Activated T-helper 2 cell treated with anti-CD3 and anti-CD28 coated beads, Interferon-gamma antibody, Interleukin-2, Interleukin-4, amounts not matched to agents 10 μg/mL and 5 μg/mL and 100 μg/mL, durations not matched to agents 14 hours and 24 hours and 36 hours (primary cell): ENCODE results near the gene KCNH3. TPM values are rescaled to one million over a fixed set of nuclear protein-coding genes. Genes with fewer than 3 reads are reported as not detected.

Source experiments
- DNase-seq: peaks from one replicate; pipeline ENCODE4 v3.0.0; 2021; ENCODE audit warnings: low spot score
- H3K27ac Mint-ChIP-seq: one replicate; pipeline ENCODE4 v1.8.0; 2021; ENCODE audit warnings: mixed read lengths
- H3K27me3 Mint-ChIP-seq: one replicate; pipeline ENCODE4 v1.8.0; 2021; ENCODE audit warnings: low read depth, mixed read lengths
- H3K36me3 Mint-ChIP-seq: one replicate; pipeline ENCODE4 v1.8.0; 2021; ENCODE audit warnings: low read depth, mixed read lengths
- H3K4me1 Mint-ChIP-seq: one replicate; pipeline ENCODE4 v1.8.0; 2021; ENCODE audit warnings: low read depth, mixed read lengths
- H3K4me3 Mint-ChIP-seq: one replicate; pipeline ENCODE4 v1.8.0; 2021; ENCODE audit warnings: low read depth, mild to moderate bottlenecking, moderate library complexity, mixed read lengths
- H3K9me3 Mint-ChIP-seq: one replicate; pipeline ENCODE4 v1.8.0; 2021; ENCODE audit warnings: mixed read lengths
- intact Hi-C: fragments of 100-400 bp; cut with micrococcal nuclease; formaldehyde crosslinking; loops from one replicate; pipeline ENCODE4 v1.15.1; 2023
- total RNA-seq: library from RNA; stranded (reverse); gene quantifications from 2 replicates; pipeline ENCODE4 v1.2.3, GENCODE V29; 2022

KCNH3 gene, protein sequence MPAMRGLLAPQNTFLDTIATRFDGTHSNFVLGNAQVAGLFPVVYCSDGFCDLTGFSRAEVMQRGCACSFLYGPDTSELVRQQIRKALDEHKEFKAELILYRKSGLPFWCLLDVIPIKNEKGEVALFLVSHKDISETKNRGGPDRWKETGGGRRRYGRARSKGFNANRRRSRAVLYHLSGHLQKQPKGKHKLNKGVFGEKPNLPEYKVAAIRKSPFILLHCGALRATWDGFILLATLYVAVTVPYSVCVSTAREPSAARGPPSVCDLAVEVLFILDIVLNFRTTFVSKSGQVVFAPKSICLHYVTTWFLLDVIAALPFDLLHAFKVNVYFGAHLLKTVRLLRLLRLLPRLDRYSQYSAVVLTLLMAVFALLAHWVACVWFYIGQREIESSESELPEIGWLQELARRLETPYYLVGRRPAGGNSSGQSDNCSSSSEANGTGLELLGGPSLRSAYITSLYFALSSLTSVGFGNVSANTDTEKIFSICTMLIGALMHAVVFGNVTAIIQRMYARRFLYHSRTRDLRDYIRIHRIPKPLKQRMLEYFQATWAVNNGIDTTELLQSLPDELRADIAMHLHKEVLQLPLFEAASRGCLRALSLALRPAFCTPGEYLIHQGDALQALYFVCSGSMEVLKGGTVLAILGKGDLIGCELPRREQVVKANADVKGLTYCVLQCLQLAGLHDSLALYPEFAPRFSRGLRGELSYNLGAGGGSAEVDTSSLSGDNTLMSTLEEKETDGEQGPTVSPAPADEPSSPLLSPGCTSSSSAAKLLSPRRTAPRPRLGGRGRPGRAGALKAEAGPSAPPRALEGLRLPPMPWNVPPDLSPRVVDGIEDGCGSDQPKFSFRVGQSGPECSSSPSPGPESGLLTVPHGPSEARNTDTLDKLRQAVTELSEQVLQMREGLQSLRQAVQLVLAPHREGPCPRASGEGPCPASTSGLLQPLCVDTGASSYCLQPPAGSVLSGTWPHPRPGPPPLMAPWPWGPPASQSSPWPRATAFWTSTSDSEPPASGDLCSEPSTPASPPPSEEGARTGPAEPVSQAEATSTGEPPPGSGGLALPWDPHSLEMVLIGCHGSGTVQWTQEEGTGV
- 2.1 and 2.9 TPM in 2 replicates for total RNA-seq

DNA sequence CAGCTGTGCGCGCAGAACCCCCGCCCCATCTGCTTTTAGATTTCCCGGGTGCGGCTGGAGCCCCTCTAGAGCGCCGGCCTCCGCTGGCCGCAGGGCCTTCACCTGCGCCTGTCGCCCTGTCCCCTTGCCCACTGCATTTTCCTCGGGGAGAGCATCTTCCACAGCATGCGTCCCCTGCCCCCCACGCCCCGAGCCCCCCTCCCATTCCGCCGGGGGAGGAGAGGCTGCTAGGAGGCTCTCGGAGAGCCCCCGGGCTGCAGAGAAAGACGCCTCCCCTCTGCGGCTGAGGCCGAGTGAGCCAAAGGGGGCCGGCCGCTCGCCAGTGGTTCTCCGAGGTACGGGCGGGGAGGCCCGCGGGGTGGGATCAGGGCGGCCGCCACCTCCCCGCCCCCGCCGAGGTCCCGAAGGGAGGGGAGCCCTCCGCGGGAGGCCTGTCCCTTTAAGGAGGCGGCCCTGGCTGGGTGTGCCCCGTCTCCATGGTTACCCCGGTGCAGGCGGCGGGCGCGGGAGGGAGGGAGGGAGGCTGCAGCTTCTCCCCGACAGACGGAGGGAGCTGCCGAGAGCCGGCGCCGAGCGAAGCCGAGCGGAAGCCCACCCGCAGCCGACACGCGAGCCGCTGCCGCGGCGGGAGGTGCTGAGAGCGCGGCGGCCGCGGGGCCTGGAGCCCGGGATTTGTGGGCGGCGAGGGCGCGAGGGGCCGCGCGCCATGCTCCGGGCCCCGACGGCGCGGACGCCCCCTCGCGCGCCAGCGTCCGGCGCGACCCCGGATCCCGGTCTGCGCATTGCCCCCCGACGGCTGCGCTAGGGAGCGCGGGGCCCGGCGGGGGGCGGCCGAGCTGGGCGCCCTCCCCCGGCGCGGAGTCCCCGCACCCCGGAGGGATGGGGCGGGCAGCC, at the start of gene KCNH3:
Gene KCNH3, plus strand, starts transcription at position 521 of the 894 bp plus-strand sequence. CDS start 387 bp downstream, outside the sequence.
- intact Hi-C loops = no loop called here

DNA sequence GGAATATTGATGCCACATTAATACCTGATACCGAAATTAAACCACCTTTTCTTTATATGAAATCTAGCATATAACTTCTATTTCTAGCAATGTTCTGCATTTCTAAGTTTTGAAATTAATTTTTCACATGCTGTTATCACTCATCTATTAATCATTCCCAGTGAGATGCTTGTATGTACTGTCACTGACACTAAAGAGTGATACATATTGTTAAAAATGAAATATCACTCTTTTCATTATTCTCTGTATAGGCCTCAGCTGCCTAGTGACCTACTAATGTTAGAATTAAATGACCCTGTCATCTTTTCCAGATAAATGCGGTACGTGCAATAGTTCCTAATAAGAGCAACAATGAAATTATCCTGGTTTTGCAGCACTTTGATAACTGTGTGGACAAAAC, 49.7 kb upstream of the KCNH3 start:
- intact Hi-C loops = no loop called here
- peaks cover 2% of the 10 kb centered on the region for H3K4me1 Mint-ChIP-seq
- DNase-seq = no peak
- no peaks in the 10 kb centered on the region for H3K27me3 Mint-ChIP-seq
- H3K36me3 Mint-ChIP-seq = no peaks in the 10 kb centered on the region
- no peaks in the 10 kb centered on the region for H3K9me3 Mint-ChIP-seq
- H3K4me3 Mint-ChIP-seq = no peak overlapping the region
- no peak overlapping the region for H3K27ac Mint-ChIP-seq

More for the DNA sequence above, at the start of gene KCNH3:
- Mint-ChIP-seq H3K36me3 (no peaks in the 10 kb centered on the region), H3K4me1 (peaks cover 4% of the 10 kb centered on the region), H3K27ac (no peak within 1 kb of the TSS), H3K4me3 (peak within 1 kb of the TSS; percentile 60), H3K27me3 (peaks cover 54% of the 10 kb centered on the region), H3K9me3 (no peaks in the 10 kb centered on the region)
- peak; percentile 81 for DNase-seq

DNA sequence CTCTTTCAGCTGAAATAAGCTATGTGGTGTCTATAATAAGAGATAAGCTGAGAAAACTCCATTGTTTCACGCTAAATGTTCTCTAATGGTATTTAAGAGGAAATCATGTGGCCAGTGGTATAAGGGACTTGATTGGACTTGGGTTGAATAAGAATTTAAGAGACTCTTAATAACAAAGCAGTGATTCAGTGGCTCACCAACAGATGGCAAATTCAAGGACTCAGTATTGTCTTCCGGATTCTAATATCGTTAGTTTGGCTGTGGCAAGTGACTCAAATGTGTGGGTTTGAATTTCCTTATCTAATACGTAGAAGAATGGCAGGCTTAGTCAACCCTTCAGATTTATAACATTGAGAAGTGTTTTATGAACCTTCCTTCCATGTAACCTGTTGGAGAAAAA, 49.1 kb upstream of the KCNH3 start:
- no peak overlapping the region for H3K27ac Mint-ChIP-seq
- H3K27me3 Mint-ChIP-seq = no peaks in the 10 kb centered on the region
- no peaks in the 10 kb centered on the region for H3K4me1 Mint-ChIP-seq
- no peak for DNase-seq
- H3K4me3 Mint-ChIP-seq = no peak overlapping the region
- no peaks in the 10 kb centered on the region for H3K9me3 Mint-ChIP-seq
- intact Hi-C loops = no loop called here
- no peaks in the 10 kb centered on the region for H3K36me3 Mint-ChIP-seq

DNA sequence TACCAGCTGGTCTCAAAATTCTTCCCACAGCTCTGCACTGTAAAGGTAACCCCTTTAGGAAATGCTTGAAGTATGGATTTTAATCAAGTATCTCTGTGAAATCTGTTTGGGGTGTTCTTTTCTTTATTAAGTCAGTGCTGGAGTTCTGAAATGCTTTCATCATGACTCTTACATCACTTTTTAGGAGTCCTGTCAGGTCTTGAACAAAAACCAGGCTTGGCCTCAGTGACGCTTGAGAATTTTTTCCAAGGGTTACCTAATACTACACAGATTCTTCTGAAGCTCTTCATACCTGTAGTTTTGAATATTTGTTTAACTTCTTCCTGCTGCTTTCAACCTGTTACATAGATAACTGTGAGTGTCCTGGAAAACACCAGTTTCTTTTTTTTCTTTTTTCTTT, 47.0 kb upstream of the KCNH3 start:
- no peak for DNase-seq
- no peaks in the 10 kb centered on the region for H3K9me3 Mint-ChIP-seq
- H3K4me1 Mint-ChIP-seq = no peaks in the 10 kb centered on the region
- H3K27ac Mint-ChIP-seq = no peak overlapping the region
- no peaks in the 10 kb centered on the region for H3K27me3 Mint-ChIP-seq
- H3K36me3 Mint-ChIP-seq = peaks cover 4% of the 10 kb centered on the region
- no peak overlapping the region for H3K4me3 Mint-ChIP-seq
- intact Hi-C loops = no loop called here

DNA sequence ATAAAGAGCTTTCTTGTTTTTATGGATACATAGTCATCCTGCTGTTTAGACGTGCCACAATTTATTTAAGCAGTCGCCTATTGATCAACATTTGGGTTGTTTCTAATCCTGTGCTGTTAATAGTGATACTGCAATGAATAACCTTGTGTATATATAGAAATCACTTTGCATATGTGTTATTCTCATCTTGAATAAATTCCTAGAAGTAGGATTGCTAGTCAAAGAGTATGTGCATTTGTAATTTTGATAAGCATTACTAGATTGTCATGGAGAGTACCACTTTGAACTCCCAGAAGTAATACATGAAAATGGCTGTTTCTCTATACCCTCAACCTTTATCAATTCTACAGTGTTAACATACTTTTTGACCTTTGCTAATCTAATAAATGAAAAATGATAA, 44.9 kb upstream of the KCNH3 start:
- Mint-ChIP-seq H3K4me1 (no peaks in the 10 kb centered on the region), H3K9me3 (no peaks in the 10 kb centered on the region), H3K36me3 (peaks cover 4% of the 10 kb centered on the region), H3K4me3 (no peak overlapping the region), H3K27ac (no peak overlapping the region), H3K27me3 (no peaks in the 10 kb centered on the region)
- intact Hi-C loops = no loop called here
- no peak for DNase-seq

DNA sequence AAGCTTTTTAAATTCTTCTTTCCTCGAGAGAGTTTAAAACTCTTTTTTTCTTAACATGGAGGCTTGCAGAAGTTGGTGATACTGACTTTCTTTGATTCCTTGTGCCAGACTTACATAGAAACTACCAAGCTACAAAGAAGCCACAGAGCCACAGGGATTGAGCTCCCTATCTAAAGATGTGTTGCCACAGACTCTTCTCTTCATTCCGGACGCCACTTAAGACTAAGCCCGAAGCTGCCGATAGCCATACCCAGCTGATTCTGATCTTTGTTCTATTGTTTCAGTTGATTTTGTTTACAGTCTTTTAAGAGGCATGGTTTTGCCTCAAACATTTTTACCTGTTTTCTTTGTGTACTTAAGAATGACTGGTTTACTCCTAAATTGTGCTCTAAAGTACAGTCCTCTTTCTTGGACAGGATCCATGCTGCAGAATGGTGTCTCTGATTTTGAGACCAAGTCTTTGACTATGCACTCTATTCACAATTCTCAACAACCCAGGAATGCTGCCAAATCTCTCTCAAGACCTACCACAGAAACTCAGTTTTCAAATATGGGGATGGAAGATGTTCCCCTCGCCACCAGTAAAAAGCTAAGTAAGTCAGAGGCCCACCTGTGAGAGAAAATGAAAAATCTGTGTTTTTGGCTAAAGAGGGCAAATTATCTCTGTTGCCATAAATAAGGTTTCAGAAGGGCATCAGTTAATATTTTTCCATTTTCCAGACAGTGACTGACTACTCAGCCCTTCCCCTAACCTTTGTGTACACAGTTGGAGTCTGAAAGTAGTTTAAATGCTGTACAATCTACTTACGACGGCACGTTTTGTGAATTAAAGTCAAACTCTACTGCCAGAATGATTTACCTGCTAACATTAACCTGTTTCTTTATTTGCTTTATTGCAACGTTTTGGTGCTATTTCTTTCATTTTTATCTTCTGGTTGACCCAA, 42.1 kb upstream of the KCNH3 start:
- Mint-ChIP-seq H3K27ac (no peak overlapping the region), H3K36me3 (peaks cover 8% of the 10 kb centered on the region), H3K27me3 (no peaks in the 10 kb centered on the region), H3K4me3 (no peak overlapping the region), H3K9me3 (no peaks in the 10 kb centered on the region), H3K4me1 (no peaks in the 10 kb centered on the region)
- intact Hi-C loops = no loop called here
- no peak for DNase-seq

DNA sequence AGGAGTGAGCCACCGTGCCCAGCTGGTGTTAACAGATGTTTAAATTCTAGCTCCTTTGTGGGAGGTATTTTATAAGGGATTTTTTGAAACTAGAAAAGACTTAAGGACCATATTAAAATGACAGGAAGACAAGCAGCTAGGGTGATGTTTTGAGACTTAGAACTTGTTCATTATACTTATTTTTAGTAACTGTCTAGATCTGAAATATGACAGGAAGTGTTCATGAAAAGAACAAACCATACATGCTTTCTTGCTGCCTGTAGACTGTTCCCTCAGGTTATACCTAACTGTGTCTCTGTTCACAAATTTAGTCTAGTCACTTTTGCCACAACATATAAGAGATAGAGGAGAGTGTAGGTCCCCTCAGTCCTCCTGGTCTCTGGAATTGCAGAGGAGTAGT, 36.9 kb upstream of the KCNH3 start:
- no peak overlapping the region for H3K4me3 Mint-ChIP-seq
- peaks cover 5% of the 10 kb centered on the region for H3K4me1 Mint-ChIP-seq
- no peak for DNase-seq
- H3K27me3 Mint-ChIP-seq = no peaks in the 10 kb centered on the region
- H3K27ac Mint-ChIP-seq = peak overlapping the region; percentile 12
- H3K9me3 Mint-ChIP-seq = no peaks in the 10 kb centered on the region
- H3K36me3 Mint-ChIP-seq = peaks cover 7% of the 10 kb centered on the region
- intact Hi-C loops = no loop called here

DNA sequence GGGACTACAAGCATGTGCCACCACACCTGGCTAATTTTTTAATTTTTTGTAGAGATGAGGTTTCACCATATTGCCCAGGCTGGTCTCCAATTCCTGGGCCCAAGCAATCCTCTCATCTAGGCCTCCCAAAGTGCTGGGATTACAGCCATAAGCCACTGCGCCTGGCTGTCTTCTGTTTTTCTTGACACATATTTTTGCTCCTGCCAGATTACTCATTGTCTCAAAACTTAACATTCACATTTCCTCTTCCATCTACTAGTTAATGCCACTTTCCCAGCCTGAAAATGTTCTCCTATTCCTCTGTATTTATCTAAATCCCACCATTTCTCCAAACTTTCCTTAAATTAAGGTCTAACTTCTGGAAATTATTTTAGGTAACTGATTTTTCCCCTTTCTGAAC, 36.2 kb upstream of the KCNH3 start:
- Mint-ChIP-seq H3K4me1 (peaks cover 5% of the 10 kb centered on the region), H3K36me3 (peaks cover 7% of the 10 kb centered on the region)
- intact Hi-C loops = no loop called here

DNA sequence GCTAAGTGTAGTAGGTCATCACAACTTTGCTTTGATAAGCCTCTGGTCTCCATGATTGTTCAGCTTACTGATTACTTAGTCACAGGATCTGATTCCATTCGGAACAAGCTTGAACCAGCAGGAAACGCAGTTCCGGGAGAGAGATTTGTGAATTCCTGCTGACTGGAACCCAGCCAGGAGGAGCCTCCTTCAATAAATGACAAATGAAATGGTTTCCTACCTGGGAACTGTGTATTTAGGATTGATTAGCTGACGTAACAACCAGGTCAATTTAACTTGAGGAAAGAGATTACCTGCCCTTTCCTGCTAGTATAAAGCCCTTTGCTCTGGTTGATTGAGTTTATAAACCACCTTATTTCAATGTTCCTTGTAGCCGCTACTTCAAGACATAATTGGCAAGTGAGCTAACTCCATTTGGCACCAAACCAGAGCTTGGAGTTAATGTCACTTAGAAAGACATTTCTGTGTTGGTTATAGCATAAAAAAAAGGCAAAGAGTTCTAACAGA, 35.1 kb upstream of the KCNH3 start:
- Mint-ChIP-seq H3K27me3 (no peaks in the 10 kb centered on the region), H3K36me3 (peaks cover 7% of the 10 kb centered on the region), H3K4me1 (peaks cover 5% of the 10 kb centered on the region), H3K4me3 (no peak overlapping the region), H3K9me3 (no peaks in the 10 kb centered on the region), H3K27ac (no peak overlapping the region)
- no peak for DNase-seq
- intact Hi-C loops = no loop called here

More for the DNA sequence above, 36.2 kb upstream of the KCNH3 start:
- Mint-ChIP-seq H3K27me3 (no peaks in the 10 kb centered on the region), H3K27ac (no peak overlapping the region), H3K4me3 (no peak overlapping the region), H3K9me3 (no peaks in the 10 kb centered on the region)
- no peak for DNase-seq

DNA sequence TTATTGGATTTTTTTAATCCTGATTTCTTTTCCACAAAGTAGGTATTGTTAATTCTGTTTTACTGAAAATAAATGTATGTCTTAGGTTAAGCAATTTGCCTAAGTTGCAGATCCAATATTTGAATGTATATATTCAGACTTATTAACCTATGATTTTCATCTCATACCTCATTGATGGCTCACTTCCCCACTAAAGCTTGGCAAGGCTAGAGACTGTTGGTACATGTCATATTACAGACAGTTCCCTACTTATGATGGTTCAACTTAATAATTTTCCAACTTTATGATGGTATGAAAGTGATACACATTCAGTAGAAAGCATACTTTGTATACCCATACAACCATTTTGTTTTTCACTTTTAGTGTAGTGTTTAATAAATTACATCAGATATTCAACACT, 33.2 kb upstream of the KCNH3 start:
- Mint-ChIP-seq H3K9me3 (no peaks in the 10 kb centered on the region), H3K27ac (no peak overlapping the region), H3K27me3 (no peaks in the 10 kb centered on the region), H3K36me3 (peaks cover 3% of the 10 kb centered on the region), H3K4me1 (peaks cover 5% of the 10 kb centered on the region), H3K4me3 (no peak overlapping the region)
- no peak for DNase-seq
- intact Hi-C loops = no loop called here

DNA sequence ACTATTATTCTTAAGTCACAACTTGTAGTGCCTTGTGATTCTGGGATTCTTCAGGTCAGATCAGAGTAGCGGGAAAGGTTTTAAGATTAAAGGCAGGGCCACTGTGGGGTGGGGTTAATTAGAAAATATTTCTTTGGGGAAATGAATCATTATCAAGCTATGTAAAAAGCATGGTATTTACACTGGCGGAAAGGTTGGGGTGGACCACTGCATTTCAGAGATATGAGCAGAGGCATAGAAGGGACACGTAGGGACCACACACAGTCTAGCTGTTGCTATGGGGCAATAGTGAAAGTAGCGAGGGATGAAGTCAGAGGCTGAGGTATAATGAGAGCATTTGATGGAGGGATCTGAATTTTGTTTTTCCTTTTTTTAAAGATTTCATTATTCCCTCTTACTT, 31.7 kb upstream of the KCNH3 start:
- Mint-ChIP-seq H3K27ac (no peak overlapping the region), H3K27me3 (no peaks in the 10 kb centered on the region), H3K4me3 (no peak overlapping the region), H3K9me3 (no peaks in the 10 kb centered on the region), H3K36me3 (peaks cover 3% of the 10 kb centered on the region), H3K4me1 (peaks cover 2% of the 10 kb centered on the region)
- no peak for DNase-seq
- intact Hi-C loops = no loop called here
